T47D (cell line): ENCODE measurements around the gene PKIG.

Source experiments
- DNase-seq, 2 experiments: peaks; one replicate each; pipeline versions ENCODE4 v3.0.0 to v3.0.0-alpha.2; 2011 to 2012; ENCODE audit warnings: low read depth in 1 of 2, low spot score in 1 of 2
- JUND ChIP-seq: IDR thresholded peaks from 2 replicates; pipeline ENCODE4 v1.6.1; 2012; ENCODE audit warnings: low read depth
- in situ Hi-C: cut with HindIII; loops from 2 replicates; pipeline ENCODE4 v1.10.0; 2016; ENCODE audit warnings: low sequenced_read_pairs, low pct_unique_long_range_greater_than_20kb

The PKIG gene

GRCh38 chr20:44603327-44603726 lies 20.9 kb downstream of the PKIG start:
- DNase-seq = no peak
- in situ Hi-C loops = no loop called here
- no peak for TF ChIP-seq JUND

GRCh38 chr20:44606725-44607441 lies 24.5 kb downstream of the PKIG start:
- TF ChIP-seq JUND = no peak
- no peak for DNase-seq
- in situ Hi-C loops = no loop called here

- in situ Hi-C loops = no loop called here
- DNase-seq = peak in 1 of 2 experiments; percentile 28
- TF ChIP-seq JUND = no peak
These were observed 26.7 kb downstream of the PKIG start for GRCh38 chr20:44609006-44609515.

- TF ChIP-seq JUND = no peak
- in situ Hi-C loops = no loop called here
- peak; percentile 94 to 95 for DNase-seq
These were observed 27.3 kb downstream of the PKIG start for GRCh38 chr20:44609516-44610312.

- TF ChIP-seq JUND = no peak
- in situ Hi-C loops = no loop called here
- no peak for DNase-seq
These were observed 28.1 kb downstream of the PKIG start for GRCh38 chr20:44610313-44610962.

GRCh38 chr20:44613575-44613974 lies 31.2 kb downstream of the PKIG start:
- in situ Hi-C loops = no loop called here
- DNase-seq = no peak
- no peak for TF ChIP-seq JUND

- in situ Hi-C loops = no loop called here
- no peak for TF ChIP-seq JUND
These were observed 32.1 kb downstream of the PKIG start for GRCh38 chr20:44614525-44614924.

GRCh38 chr20:44615169-44615791 lies 32.9 kb downstream of the PKIG start:
- TF ChIP-seq JUND = no peak
- in situ Hi-C loops = no loop called here
- no peak for DNase-seq

More at GRCh38 chr20:44614525-44614924, 32.1 kb downstream of the PKIG start:
- no peak for DNase-seq

- in situ Hi-C loops = no loop called here
- DNase-seq = no peak
- TF ChIP-seq JUND = no peak
These were observed 33.7 kb downstream of the PKIG start for GRCh38 chr20:44615876-44616603.

- TF ChIP-seq JUND = no peak
- no peak for DNase-seq
- in situ Hi-C loops = no loop called here
These were observed 34.2 kb downstream of the PKIG start for GRCh38 chr20:44616604-44616964.

GRCh38 chr20:44618318-44618731 lies 35.9 kb downstream of the PKIG start:
- in situ Hi-C loops = no loop called here
- DNase-seq = no peak
- TF ChIP-seq JUND = no peak

- no peak for TF ChIP-seq JUND
- DNase-seq = no peak
- in situ Hi-C loops = no loop called here
These were observed 36.9 kb downstream of the PKIG start for GRCh38 chr20:44619294-44619693.
